GM23338 (cell line): ENCODE data around the gene GRIK2. TPM values are rescaled to one million over a fixed set of nuclear protein-coding genes. Genes with fewer than 3 reads are reported as not detected.
"Not testable (repeated sequence)": the region's sequence is repeated elsewhere in the genome, so short reads cannot be mapped to it uniquely, and the experiment has no call there.

Experiments
- ATAC-seq: fragments of 200-7000 bp; cut with Tn5 transposase; 3 replicates; pipeline ENCODE4 v1.9.1; 2020
- DNase-seq: peaks from one replicate; pipeline ENCODE4 v3.0.0-alpha.2; 2015; ENCODE audit warnings: low spot score
- H2AFZ ChIP-seq: fragments of 200-600 bp; sonication (generic); 2 replicates; pipeline ENCODE4 v1.8.0; 2016; ENCODE audit warnings: antibody characterized with exemption, mild to moderate bottlenecking, moderate library complexity
- H3F3A ChIP-seq: fragments of 200-600 bp; sonication (generic); replicated peaks from 2 replicates; pipeline ENCODE4 v1.8.0; 2017; ENCODE audit warnings: antibody characterized with exemption, mixed run types, low read depth
- H3K27ac ChIP-seq: fragments of 200-600 bp; sonication (generic); 2 replicates; pipeline ENCODE4 v1.6.1; 2016; ENCODE audit warnings: low read depth
- H3K27me3 ChIP-seq: fragments of 200-600 bp; sonication (generic); 2 replicates; pipeline ENCODE4 v1.8.0; 2016; ENCODE audit warnings: mild to moderate bottlenecking, mixed run types, moderate library complexity; ENCODE audit not compliant: insufficient read depth
- H3K36me3 ChIP-seq: fragments of 200-600 bp; sonication (generic); 2 replicates; pipeline ENCODE4 v1.8.0; 2016; ENCODE audit warnings: mild to moderate bottlenecking; ENCODE audit not compliant: insufficient read depth
- H3K4me1 ChIP-seq: fragments of 200-600 bp; sonication (generic); 2 replicates; pipeline ENCODE4 v1.8.0; 2016; ENCODE audit warnings: mild to moderate bottlenecking, moderate library complexity; ENCODE audit not compliant: insufficient read depth
- H3K4me2 ChIP-seq: fragments of 200-600 bp; sonication (generic); 2 replicates; pipeline ENCODE4 v1.7.1; 2017; ENCODE audit warnings: mixed run types
- H3K4me3 ChIP-seq: fragments of 200-600 bp; sonication (generic); 2 replicates; pipeline ENCODE4 v1.6.1; 2016; ENCODE audit warnings: mixed run types
- H3K79me2 ChIP-seq: fragments of 200-600 bp; sonication (generic); replicated peaks from 2 replicates; pipeline ENCODE4 v1.8.0; 2017; ENCODE audit warnings: mild to moderate bottlenecking; ENCODE audit not compliant: insufficient read depth
- H3K9me2 ChIP-seq: fragments of 200-600 bp; sonication (generic); 2 replicates; pipeline ENCODE4 v1.8.0; 2017; ENCODE audit not compliant: insufficient read depth
- H4K20me1 ChIP-seq: fragments of 200-600 bp; sonication (generic); replicated peaks from 2 replicates; pipeline ENCODE4 v1.8.0; 2017; ENCODE audit warnings: mild to moderate bottlenecking; ENCODE audit not compliant: insufficient read depth
- H3K27ac Mint-ChIP-seq: 2 replicates; pipeline ENCODE4 v1.8.0; 2020; ENCODE audit warnings: inconsistent platforms, mild to moderate bottlenecking, moderate library complexity, mixed read lengths
- H3K27me3 Mint-ChIP-seq: 3 replicates; pipeline ENCODE4 v1.8.0; 2022; ENCODE audit warnings: low read depth, mild to moderate bottlenecking, moderate library complexity, mixed read lengths, inconsistent platforms; ENCODE audit not compliant: insufficient read depth, poor library complexity
- H3K36me3 Mint-ChIP-seq: 3 replicates; pipeline ENCODE4 v1.8.0; 2021; ENCODE audit warnings: low read depth, mild to moderate bottlenecking, inconsistent platforms, moderate library complexity, mixed read lengths
- H3K4me1 Mint-ChIP-seq: 3 replicates; pipeline ENCODE4 v1.8.0; 2020; ENCODE audit warnings: mild to moderate bottlenecking, inconsistent platforms, mixed read lengths
- H3K4me3 Mint-ChIP-seq: 3 replicates; pipeline ENCODE4 v1.8.0; 2021; ENCODE audit warnings: moderate library complexity, mild to moderate bottlenecking, inconsistent platforms, mixed read lengths
- H3K9me3 Mint-ChIP-seq: 3 replicates; pipeline ENCODE4 v1.8.0; 2020; ENCODE audit warnings: moderate library complexity, mild to moderate bottlenecking, inconsistent platforms, mixed read lengths
- NANOG ChIP-seq: IDR thresholded peaks from 2 replicates; pipeline ENCODE4 v1.6.1; 2016; ENCODE audit warnings: antibody characterized with exemption, borderline replicate concordance
- STAT1 ChIP-seq: IDR thresholded peaks from one replicate; pipeline ENCODE4 v1.6.1; 2016; ENCODE audit warnings: antibody characterized with exemption; ENCODE audit not compliant: unreplicated experiment
- polyA plus RNA-seq: library from polyadenylated mRNA; unstranded; fragments of >200 nt; fragmentation: Nextera tagmentation; extraction: Ambion mirVana; gene quantifications from 2 replicates; pipeline ENCODE4 v1.2.1, GENCODE V29; 2016
- total RNA-seq: library from RNA; depleted of rRNA; stranded (reverse); fragments of >200 nt; shearing (Covaris generic); gene quantifications from 2 replicates; pipeline ENCODE4 v1.2.3, GENCODE V29; 2014
- TF ChIP-seq, protein P1 (sequence below): IDR thresholded peaks from one replicate; pipeline ENCODE4 v1.6.1; 2018; ENCODE audit warnings: antibody characterized with exemption; ENCODE audit not compliant: unreplicated experiment
- TF ChIP-seq, protein P2 (sequence below): fragments of 250-450 bp; sonication (Bioruptor Pico); IDR thresholded peaks from 2 replicates; pipeline ENCODE4 v1.5.0; 2020; ENCODE audit warnings: mild to moderate bottlenecking, moderate library complexity
- TF ChIP-seq, protein P3 (sequence below): IDR thresholded peaks from 2 replicates; pipeline ENCODE4 v1.6.1; 2016; ENCODE audit warnings: antibody characterized with exemption

Gene GRIK2
- total and polyA plus RNA-seq, 2 experiments from 2014 or later, result 0.73 to 3.0 TPM

DNA sequence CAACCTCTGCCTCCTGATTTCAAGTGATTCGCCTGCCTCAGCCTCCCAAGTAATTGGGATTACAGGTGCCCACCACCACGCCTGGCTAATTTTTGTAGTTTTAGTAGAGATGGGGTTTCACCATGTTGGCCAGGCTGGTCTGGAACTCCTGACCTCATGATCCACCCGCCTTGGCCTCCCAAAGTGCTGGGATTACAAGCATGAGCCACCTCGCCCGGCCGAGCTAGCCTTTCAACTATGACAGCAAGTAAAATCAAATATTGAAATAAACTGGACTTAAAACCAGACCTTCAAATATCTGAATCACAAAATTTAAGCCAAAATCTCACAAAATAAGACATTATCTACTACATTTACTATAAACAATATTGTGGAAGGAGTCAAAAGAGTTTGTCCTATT is 42.9 kb upstream of the GRIK2 start:
- DNase-seq, result not testable (repeated sequence)

DNA sequence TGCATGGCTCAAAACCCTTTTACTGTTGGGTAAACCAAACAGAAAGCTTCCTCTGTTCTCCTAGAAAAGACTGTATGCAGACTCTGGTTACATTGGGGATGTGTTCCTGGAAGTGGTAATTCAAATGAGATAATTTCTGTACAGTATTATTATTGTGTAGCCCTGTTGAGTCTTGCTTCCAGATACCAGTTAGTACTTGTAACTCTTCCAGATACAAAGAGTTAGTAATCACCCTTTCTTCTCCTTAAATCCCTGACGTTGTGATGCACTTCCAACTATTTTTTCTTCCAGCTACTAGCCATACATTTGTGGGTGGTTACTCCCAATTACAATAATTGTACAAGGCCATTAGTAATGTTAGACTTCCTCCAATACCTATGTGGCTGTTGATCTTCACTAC is 42.3 kb upstream of the GRIK2 start:
- DNase-seq, result no peak
- Histone ChIP-seq H3K36me3 (no peaks in the 10 kb centered on the region), H3K4me1 (no peaks in the 10 kb centered on the region), H3K79me2 (no peaks in the 10 kb centered on the region), H4K20me1 (no peaks in the 10 kb centered on the region), H3K9me2 (no peaks in the 10 kb centered on the region), H3K4me2 (no peak overlapping the region), H3K27me3 (no peaks in the 10 kb centered on the region), H3F3A (no peaks in the 10 kb centered on the region), H2AFZ (no peak overlapping the region), H3K27ac (no peak overlapping the region), H3K4me3 (no peak overlapping the region)
- TF ChIP-seq, protein P1, sequence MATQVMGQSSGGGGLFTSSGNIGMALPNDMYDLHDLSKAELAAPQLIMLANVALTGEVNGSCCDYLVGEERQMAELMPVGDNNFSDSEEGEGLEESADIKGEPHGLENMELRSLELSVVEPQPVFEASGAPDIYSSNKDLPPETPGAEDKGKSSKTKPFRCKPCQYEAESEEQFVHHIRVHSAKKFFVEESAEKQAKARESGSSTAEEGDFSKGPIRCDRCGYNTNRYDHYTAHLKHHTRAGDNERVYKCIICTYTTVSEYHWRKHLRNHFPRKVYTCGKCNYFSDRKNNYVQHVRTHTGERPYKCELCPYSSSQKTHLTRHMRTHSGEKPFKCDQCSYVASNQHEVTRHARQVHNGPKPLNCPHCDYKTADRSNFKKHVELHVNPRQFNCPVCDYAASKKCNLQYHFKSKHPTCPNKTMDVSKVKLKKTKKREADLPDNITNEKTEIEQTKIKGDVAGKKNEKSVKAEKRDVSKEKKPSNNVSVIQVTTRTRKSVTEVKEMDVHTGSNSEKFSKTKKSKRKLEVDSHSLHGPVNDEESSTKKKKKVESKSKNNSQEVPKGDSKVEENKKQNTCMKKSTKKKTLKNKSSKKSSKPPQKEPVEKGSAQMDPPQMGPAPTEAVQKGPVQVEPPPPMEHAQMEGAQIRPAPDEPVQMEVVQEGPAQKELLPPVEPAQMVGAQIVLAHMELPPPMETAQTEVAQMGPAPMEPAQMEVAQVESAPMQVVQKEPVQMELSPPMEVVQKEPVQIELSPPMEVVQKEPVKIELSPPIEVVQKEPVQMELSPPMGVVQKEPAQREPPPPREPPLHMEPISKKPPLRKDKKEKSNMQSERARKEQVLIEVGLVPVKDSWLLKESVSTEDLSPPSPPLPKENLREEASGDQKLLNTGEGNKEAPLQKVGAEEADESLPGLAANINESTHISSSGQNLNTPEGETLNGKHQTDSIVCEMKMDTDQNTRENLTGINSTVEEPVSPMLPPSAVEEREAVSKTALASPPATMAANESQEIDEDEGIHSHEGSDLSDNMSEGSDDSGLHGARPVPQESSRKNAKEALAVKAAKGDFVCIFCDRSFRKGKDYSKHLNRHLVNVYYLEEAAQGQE, result no peak
- TF ChIP-seq, protein P2, sequence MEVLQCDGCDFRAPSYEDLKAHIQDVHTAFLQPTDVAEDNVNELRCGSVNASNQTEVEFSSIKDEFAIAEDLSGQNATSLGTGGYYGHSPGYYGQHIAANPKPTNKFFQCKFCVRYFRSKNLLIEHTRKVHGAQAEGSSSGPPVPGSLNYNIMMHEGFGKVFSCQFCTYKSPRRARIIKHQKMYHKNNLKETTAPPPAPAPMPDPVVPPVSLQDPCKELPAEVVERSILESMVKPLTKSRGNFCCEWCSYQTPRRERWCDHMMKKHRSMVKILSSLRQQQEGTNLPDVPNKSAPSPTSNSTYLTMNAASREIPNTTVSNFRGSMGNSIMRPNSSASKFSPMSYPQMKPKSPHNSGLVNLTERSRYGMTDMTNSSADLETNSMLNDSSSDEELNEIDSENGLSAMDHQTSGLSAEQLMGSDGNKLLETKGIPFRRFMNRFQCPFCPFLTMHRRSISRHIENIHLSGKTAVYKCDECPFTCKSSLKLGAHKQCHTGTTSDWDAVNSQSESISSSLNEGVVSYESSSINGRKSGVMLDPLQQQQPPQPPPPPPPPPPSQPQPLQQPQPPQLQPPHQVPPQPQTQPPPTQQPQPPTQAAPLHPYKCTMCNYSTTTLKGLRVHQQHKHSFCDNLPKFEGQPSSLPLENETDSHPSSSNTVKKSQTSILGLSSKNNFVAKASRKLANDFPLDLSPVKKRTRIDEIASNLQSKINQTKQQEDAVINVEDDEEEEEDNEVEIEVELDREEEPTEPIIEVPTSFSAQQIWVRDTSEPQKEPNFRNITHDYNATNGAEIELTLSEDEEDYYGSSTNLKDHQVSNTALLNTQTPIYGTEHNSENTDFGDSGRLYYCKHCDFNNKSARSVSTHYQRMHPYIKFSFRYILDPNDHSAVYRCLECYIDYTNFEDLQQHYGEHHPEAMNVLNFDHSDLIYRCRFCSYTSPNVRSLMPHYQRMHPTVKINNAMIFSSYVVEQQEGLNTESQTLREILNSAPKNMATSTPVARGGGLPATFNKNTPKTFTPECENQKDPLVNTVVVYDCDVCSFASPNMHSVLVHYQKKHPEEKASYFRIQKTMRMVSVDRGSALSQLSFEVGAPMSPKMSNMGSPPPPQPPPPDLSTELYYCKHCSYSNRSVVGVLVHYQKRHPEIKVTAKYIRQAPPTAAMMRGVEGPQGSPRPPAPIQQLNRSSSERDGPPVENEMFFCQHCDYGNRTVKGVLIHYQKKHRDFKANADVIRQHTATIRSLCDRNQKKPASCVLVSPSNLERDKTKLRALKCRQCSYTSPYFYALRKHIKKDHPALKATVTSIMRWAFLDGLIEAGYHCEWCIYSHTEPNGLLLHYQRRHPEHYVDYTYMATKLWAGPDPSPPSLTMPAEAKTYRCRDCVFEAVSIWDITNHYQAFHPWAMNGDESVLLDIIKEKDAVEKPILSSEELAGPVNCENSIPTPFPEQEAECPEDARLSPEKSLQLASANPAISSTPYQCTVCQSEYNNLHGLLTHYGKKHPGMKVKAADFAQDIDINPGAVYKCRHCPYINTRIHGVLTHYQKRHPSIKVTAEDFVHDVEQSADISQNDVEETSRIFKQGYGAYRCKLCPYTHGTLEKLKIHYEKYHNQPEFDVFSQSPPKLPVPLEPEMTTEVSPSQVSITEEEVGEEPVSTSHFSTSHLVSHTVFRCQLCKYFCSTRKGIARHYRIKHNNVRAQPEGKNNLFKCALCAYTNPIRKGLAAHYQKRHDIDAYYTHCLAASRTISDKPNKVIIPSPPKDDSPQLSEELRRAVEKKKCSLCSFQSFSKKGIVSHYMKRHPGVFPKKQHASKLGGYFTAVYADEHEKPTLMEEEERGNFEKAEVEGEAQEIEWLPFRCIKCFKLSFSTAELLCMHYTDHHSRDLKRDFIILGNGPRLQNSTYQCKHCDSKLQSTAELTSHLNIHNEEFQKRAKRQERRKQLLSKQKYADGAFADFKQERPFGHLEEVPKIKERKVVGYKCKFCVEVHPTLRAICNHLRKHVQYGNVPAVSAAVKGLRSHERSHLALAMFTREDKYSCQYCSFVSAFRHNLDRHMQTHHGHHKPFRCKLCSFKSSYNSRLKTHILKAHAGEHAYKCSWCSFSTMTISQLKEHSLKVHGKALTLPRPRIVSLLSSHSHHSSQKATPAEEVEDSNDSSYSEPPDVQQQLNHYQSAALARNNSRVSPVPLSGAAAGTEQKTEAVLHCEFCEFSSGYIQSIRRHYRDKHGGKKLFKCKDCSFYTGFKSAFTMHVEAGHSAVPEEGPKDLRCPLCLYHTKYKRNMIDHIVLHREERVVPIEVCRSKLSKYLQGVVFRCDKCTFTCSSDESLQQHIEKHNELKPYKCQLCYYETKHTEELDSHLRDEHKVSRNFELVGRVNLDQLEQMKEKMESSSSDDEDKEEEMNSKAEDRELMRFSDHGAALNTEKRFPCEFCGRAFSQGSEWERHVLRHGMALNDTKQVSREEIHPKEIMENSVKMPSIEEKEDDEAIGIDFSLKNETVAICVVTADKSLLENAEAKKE (CRISPR knock-in tag), result no peak
- TF ChIP-seq STAT1 (no peak), NANOG (no peak)
- TF ChIP-seq, protein P3, sequence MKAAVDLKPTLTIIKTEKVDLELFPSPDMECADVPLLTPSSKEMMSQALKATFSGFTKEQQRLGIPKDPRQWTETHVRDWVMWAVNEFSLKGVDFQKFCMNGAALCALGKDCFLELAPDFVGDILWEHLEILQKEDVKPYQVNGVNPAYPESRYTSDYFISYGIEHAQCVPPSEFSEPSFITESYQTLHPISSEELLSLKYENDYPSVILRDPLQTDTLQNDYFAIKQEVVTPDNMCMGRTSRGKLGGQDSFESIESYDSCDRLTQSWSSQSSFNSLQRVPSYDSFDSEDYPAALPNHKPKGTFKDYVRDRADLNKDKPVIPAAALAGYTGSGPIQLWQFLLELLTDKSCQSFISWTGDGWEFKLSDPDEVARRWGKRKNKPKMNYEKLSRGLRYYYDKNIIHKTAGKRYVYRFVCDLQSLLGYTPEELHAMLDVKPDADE, result no peak
- no peaks in the 10 kb centered on the region for H3K9me3 Mint-ChIP-seq
- no peaks in the 10 kb centered on the region for H3K36me3 Mint-ChIP-seq
- no peaks in the 10 kb centered on the region for H3K27me3 Mint-ChIP-seq
- H3K4me3 Mint-ChIP-seq, result no peak overlapping the region
- H3K4me1 Mint-ChIP-seq, result peaks cover 3% of the 10 kb centered on the region; the same call in 2 of the 3 replicates
- ATAC-seq, result no peak
- no peak overlapping the region for H3K27ac Mint-ChIP-seq

More for the DNA sequence above, 42.9 kb upstream of the GRIK2 start:
- not testable (repeated sequence) for H3K4me1 ChIP-seq, H3K27ac Mint-ChIP-seq, H3K27me3 ChIP-seq, H2AFZ ChIP-seq, H3K4me3 ChIP-seq, H3K36me3 Mint-ChIP-seq, H3K9me3 Mint-ChIP-seq, H3K9me2 ChIP-seq, H3K4me1 Mint-ChIP-seq, H4K20me1 ChIP-seq, ATAC-seq, H3K36me3 ChIP-seq, H3K4me2 ChIP-seq, H3K27me3 Mint-ChIP-seq, H3K4me3 Mint-ChIP-seq, H3F3A ChIP-seq, H3K27ac ChIP-seq, H3K79me2 ChIP-seq
